Testis (tissue), 2 donors: ENCODE measurements around the gene RECQL5.

Experiments used
- CTCF ChIP-seq, 3 experiments: fragments of 450-650 bp in 2 of 3; fragments of 200-600 bp in 1 of 3; sonication (generic) in 1 of 3; IDR thresholded peaks; one replicate each; pipeline ENCODE4 v1.5.1; 2016 to 2019; ENCODE audit warnings: antibody characterized with exemption in 3 of 3, mild to moderate bottlenecking in 2 of 3, moderate library complexity in 1 of 3
- POLR2A ChIP-seq: fragments of 450-650 bp; IDR thresholded peaks from one replicate; pipeline ENCODE4 v1.6.1; 2017; ENCODE audit warnings: antibody characterized with exemption, mild to moderate bottlenecking, moderate library complexity

GRCh38 chr17:75603123-75603522 lies 63.8 kb downstream of the RECQL5 start:
- TF ChIP-seq CTCF (IDR thresholded peaks at IDR 0.05) (no peak), POLR2A (no peak)
